HG02885 (cell line): ENCODE data around the gene GPR18.
"Not testable (repeated sequence)": the region's sequence is repeated elsewhere in the genome, so short reads cannot be mapped to it uniquely, and the experiment has no call there.

ENCODE experiments used
- ATAC-seq: cut with Tn5 transposase; IDR thresholded peaks from one replicate; pipeline ENCODE4 v1.9.1; 2021; ENCODE audit warnings: mild to moderate bottlenecking; ENCODE audit not compliant: unreplicated experiment, poor library complexity

Gene GPR18

GRCh38 chr13:99237981-99238662 lies 20.1 kb downstream of the GPR18 start:
- ATAC-seq, result peak; percentile 83

DNA sequence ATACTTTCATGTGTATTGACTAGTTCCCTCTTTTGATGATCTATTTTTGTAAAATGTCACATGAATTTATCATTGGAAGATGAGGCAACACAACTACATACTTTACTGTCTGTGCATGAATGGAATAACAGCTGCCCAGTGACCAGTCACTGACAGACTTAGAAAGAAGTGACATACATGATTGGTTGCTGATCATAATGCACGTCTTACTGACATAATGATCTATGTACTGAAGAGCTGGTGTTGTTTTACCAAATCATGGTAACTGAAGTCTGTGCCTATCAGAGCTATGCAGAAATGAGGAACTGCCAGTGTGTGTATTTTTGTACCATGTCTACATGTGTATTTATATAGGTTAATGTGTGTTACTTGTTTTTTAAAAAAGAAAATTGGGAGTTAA lies 26.5 kb downstream of the GPR18 start:
- ATAC-seq, result no peak

DNA sequence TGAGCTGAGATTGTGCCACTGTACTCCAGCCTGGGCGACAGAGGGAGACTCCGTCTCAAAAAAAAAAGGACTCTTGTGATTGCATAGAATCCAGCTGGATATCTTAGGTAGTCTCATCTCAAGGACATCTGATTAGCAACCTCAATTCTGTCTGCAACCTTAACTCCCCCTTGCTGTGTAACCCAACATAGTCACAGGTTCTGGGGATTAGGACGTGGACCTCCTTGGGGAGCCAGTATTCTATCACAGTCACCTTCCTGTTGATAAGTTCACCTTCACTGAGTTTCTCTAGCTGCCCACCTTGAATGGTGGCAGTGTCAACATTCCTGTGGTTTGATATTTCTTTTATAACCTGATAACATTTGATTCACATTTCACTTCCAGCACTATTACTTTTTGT lies 27.2 kb downstream of the GPR18 start:
- no peak for ATAC-seq

- not testable (repeated sequence) for ATAC-seq
Measured at GRCh38 chr13:99230588-99230987, 27.6 kb downstream of the GPR18 start.

DNA sequence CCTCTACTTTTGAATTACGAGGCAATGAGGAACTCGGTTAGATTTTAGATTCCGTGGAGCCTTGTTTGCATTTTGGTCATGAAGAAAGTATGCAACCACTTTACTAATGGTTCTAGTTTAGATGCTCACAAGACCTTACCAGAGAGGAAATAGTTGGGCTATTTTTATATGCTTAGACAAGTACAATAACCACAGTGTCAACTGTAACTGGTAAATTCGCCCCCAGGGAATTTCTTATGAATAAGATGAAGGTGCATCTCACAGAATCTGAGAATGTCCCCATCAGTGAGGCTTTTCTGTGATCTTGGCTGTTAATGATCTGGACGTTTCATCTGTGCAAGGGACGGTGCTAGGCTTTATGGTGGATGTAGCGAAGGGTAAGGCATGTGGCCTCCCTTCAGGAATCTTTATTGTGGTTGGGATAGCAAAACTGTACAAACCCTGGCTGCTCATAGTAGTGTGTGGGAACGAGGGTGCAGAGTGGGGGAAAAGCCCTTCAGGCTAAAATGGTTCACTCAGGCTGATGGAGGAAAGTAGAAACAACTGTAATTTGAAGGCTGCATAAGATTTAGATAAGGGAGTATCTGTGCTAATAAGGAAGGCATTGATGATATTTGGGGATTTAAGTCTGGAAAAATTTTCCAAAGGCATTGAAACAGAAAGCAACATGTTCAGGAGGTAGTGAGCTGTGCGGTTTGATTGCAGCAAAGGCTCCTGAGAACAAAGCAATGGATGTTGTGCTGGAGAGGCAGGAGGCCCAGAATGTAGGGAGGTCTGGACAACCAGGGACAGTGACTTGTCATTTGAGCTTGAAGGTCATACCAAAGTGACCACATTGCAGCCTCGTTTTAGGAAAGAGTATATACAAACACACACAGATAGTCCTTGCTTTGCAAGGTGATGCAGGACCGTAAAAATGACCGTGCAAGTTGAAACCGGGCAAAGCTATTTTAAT lies 29.2 kb downstream of the GPR18 start:
- peak; percentile 92 for ATAC-seq

GRCh38 chr13:99227909-99228688 lies 30.1 kb downstream of the GPR18 start:
- ATAC-seq, result no peak

DNA sequence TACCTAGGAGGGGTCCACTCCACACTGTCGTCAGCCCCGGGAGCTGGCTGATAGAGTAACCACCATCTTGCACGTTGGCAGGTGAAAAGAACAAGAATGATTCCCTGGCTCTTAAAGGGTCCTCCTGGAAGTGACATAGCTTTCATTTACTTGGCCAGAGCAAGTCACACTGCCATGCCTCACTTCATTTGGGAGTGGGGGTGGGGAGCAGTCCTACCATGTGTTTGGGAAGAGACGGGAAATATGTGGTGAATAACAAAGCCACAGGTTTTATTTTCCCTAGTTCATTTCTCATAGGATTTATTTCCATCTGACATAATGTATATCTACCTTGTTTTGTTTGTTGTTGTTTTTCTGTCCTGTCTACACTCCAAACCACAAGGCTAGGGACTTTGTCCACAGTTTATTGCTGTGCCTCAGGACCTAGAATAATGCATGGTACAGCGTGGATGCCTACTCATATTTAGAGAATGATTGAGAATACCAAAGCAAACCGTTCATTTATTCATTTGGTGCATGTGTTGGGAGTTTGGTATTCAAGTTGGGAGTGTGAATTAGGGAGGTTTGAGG lies 30.8 kb downstream of the GPR18 start:
- no peak for ATAC-seq

GRCh38 chr13:99226513-99226912 lies 31.7 kb downstream of the GPR18 start:
- ATAC-seq, result no peak

- ATAC-seq, result no peak
Measured at GRCh38 chr13:99225078-99225477, 33.1 kb downstream of the GPR18 start.

- ATAC-seq, result no peak
Measured at GRCh38 chr13:99224021-99224420, 34.2 kb downstream of the GPR18 start.

DNA sequence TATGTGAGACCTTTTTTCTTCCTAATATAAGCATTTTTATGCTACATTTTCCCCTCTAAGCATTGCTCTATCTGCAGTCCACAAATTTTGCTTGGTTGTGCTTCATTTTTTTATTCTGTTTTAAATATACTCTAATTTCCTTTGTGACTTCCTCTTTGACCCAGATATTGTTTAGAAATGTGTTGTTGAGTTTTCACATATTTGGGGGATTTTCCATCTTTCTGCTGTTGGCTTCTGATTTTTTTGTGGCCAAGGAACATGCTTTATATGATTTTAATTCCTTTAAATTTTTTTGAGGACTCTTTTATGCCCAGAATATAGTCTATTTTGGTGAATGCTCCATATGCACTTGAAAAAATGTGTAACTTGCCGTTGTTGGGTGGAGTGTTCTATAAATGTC lies 34.6 kb downstream of the GPR18 start:
- no peak for ATAC-seq

GRCh38 chr13:99221567-99222239 lies 36.5 kb downstream of the GPR18 start:
- ATAC-seq, result no peak

- no peak for ATAC-seq
Measured at GRCh38 chr13:99220199-99220935, 37.8 kb downstream of the GPR18 start.

DNA sequence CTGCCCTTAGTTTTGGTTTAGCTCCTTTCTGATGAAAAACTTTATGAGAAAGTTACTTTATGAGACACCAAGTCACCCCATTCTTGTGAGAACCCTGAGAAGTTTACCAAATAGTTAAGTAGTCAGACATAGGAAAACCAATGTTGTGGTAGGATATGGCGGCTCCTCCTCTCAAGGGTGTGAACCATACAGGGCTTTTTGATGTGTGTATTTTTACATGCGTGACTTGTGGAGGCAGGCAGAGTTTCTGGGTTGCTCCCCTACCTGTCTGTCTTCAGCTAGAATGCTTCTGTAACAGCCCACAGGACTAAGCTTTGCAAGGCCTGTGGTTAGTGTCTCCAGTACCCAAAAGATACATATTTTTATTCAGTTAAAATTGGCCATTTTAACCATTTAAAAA lies 39.2 kb downstream of the GPR18 start:
- ATAC-seq, result peak; percentile 64

GRCh38 chr13:99218545-99218944 lies 39.6 kb downstream of the GPR18 start:
- ATAC-seq, result no peak

GRCh38 chr13:99218126-99218525 lies 40.1 kb downstream of the GPR18 start:
- ATAC-seq, result no peak

DNA sequence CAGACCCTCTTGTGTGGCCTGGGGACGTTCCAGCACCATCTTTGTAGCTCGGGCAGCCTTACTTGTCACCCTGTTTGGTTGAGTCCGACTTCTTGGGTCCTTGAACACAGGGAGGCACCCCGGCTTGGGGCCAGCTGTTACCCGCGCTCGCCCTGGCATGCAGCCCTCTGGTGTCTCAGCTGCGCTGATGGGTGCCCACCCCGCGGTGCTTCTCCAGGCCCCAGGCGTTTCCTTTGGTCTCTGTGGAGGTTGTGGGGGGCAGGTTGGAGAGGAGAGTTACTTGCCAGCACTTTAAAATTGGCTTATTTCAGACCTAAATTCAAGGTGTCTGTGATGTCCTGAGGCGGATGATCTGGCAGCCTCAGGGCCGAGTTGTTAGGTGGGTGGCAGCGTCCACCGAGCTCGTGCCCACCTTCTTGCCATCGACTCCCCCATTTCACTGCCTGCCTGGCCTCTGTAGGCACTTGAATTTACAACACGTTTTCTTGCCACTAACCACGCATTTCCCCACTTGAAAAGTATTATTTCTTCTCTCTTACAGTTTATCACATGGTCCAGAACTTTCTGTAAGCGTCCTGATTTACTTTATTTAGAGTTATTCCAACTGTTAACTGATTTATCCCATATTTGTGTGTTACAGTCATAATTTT lies 40.6 kb downstream of the GPR18 start:
- ATAC-seq, result no peak

DNA sequence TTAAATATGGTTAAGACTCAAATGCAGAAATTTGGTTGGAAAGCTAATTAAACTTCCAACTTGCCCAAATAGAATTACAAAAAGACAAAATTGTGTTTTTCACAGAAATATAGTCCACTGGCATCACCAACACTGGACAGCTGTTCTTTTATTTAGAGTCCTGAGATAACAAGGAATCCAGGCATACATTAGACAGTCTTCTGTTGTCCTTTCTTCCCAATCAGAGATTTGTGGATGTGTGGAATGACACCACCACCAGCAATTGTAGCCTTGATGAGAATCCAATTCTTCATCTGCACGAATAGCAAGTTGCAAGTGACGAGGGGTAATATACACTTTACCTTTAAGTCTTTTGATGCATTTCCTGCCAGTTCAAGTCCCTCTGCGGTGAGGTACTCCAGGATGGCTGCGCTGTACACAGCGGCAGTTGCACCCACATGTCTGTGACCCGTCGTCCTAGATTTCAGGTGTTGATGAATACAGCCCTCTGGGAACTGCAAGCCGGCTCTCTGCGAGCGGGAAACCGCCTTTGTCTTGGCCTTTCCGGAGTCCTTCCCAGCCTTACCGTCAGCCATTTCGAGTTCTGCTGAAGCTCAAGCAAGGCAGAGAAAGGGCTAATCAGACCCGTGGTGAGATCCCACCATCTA lies 42.9 kb downstream of the GPR18 start:
- ATAC-seq, result peak; percentile 27
